Muscle of arm (tissue), 12 donors: ENCODE results near the gene METTL24. TPM values are rescaled to one million over a fixed set of nuclear protein-coding genes. Genes with fewer than 3 reads are reported as not detected.

Source experiments
- DNase-seq: peaks from one replicate; pipeline ENCODE4 v3.0.0-alpha.2; 2013
- polyA plus RNA-seq, 12 donors: library from polyadenylated mRNA; unstranded; fragments of 120-200 nt; gene quantifications; one replicate each; pipeline ENCODE4 v1.2.1, GENCODE V29; 2013; ENCODE audit not compliant: insufficient read length in 12 of 12

Gene METTL24
- polyA plus RNA-seq, 12 donors = 0.50 to 0.99 (median 0.71) TPM; not detected in 2

GRCh38 chr6:110337486-110337885 lies 20.7 kb downstream of the METTL24 start:
- no peak for DNase-seq

DNA sequence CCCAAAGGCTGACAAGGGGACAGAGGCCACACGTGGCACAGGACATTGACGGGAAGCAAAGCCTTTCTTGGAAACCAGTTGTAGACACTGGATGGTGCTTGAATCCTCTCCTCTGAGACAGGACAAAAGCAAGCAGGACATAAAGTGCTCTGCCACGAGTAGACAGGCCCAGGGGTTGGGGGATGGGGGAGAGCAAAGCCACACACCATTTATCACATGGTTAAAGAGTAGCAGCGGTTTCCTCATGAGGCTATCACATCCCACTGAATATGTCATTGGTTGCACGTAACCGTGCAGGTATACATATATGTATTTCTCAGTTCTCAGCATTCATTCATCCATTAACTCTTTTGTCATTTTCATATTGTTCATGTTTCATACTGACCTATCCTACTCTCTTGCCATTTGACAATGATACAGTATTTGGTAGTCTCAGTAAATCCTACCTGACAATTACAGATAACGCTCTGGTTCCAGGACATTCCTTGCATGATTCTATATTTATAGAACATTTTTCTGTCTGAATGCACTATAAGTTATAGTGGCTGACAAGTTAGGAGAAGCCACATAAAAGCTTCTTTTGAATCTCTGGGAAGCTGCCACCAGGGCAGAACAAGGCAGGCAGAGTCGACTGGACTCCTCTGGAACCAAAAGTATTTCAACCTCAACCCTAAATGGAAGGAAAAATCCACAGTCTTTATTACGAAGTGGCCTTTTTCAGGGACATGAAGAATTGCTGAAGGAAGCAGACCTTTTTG lies 23.5 kb downstream of the METTL24 start:
- DNase-seq = no peak

DNA sequence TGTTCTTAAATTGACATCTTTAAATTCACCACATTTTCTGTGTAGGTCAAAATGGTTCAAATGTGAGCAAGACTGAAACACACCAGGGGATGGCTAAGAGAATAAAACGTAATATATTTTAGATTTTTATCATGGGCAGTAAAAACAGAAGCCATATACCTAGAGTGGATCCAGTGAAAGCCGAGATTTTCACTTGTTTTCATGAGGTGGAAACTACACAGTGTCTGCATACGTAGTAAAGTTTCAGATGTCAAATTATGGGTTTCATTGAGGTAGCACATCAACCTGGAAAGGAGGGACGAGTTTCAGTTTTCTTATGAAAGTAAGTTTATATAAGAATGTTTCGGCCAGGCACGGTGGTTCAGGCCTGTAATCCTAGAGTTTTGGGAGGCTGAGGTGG lies 25.9 kb downstream of the METTL24 start:
- no peak for DNase-seq

DNA sequence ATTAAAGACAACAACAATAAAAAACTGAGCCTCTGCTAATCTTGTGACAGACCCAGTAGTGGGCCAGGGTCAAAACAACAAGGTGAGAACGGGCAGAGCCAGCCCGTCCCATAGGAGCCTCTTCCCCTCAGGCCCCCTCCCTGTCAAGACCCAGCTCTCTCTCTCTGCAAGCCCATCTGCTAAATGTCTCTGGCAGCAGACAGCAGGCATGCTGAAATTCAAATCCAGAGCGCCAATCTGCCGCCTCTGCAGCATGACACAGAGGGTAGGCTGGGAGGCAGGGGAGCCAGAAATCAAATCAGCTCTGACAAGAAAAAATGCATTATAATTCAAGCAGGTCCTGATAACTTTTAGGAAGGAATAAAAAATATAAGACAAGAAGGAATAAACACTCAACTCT lies 26.3 kb downstream of the METTL24 start:
- DNase-seq = no peak

DNA sequence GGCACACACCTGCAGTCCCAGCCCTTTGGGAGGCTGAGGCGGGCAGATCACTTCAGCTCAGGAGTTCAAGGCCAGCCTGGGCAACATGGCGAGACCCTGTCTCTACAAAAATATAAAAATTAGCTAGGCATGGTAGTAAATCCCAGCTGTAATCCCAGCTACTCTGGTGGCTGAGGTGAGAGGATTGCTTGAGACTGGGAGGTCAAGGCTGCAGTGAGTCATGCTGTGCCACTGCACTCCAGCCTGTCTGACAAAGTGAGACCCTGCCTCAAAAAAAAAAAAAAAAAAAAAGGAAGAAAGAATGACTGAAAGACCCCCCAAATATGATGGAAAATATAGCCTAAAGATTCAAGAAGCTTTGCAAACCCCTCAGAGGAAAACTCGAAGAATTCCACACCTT lies 26.8 kb downstream of the METTL24 start:
- DNase-seq = no peak

DNA sequence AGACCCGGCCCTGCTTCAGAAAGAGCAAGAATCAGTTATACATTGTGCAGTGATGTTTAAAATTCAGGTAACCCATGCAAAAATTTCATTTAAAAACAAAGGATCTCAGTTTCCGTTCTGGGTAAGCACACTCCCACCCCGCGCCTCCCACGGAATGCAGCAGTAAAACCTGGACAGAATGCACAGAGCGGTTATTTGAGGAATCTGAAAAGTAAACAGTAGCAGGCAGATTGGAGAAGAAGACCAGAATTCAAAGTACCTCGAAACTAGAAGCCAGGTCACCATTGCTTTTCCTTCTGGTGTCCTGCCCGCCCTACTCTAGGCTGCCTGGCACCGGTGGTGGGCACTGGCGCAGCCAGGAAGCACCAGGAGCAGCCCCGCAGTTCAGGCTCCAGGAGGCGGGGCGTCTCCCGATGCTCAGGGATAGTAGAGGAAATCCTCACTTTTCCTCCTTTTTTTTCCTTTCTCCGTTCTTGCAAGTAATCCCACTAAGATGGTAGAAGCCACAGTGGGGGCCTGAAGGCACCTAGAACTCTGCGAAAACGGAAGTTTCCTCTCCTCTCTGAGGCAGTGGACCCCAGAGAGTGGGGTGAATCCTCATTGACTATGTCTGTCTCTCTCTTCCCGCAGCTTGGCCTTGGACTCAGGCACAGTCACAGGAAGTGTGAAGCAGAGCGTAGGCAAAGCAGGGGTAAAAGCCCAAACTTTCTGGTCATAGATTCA lies 28.3 kb downstream of the METTL24 start:
- no peak for DNase-seq

DNA sequence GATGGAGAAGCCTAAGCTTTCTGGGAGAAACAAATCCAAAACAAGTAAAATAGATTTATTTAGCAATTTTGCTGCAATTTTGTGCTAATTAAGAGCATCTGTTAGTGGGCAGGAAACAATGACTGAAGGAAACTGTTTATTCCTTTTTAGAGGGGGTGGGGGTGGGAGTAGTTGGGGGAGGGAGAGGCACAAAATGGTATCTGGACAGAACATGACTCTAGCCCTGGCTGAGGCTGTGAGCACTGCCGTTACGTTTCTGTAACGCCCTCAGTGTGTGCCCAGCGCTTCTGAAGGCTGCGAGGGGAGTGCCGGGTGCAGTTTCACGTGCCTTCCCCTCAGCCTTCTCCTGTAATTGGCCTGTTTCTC lies 28.8 kb downstream of the METTL24 start:
- DNase-seq = no peak

- no peak for DNase-seq
These were observed 29.9 kb downstream of the METTL24 start for GRCh38 chr6:110328259-110328658.

- DNase-seq = no peak
These were observed 30.8 kb downstream of the METTL24 start for GRCh38 chr6:110327391-110327790.

GRCh38 chr6:110326609-110327008 lies 31.5 kb downstream of the METTL24 start:
- no peak for DNase-seq

DNA sequence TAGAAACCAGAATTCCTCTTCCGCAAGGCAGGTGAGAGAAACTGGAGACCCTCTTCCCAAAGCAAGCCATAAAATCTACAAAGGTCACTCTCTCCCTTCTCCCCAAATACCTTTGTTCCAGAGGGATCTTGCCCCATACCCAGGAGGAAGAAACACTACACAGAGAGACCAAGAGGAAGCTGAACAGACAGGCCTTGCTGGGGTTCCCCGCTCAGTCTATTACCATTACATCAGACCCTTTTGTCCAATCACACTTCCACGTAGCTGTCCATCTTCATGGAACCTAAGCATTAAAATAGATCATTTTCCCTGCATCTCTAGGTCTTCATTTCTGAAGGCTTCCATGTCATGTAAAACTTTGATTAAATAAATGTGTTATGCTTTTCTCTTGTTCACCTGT lies 32.1 kb downstream of the METTL24 start:
- DNase-seq = no peak

GRCh38 chr6:110325197-110325596 lies 33.0 kb downstream of the METTL24 start:
- DNase-seq = no peak

DNA sequence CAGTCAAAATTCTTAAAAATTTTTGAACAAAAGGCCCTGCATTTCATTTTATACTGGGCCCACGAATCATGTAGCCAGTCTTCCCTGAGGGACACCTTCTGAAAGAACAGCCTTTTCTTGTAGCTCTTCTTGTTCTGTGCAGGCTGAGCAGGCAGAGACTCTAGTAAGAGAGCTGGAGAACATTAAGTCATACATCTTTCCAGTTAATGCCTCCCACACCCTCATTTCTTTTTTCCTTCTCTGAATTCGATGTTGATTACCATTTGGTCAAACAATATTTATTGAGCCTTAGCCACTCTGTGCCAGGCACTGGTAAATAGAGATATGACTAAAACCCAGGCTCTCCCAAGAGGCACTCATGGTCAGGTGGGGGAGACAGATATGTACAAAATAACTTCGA lies 33.6 kb downstream of the METTL24 start:
- DNase-seq = no peak

DNA sequence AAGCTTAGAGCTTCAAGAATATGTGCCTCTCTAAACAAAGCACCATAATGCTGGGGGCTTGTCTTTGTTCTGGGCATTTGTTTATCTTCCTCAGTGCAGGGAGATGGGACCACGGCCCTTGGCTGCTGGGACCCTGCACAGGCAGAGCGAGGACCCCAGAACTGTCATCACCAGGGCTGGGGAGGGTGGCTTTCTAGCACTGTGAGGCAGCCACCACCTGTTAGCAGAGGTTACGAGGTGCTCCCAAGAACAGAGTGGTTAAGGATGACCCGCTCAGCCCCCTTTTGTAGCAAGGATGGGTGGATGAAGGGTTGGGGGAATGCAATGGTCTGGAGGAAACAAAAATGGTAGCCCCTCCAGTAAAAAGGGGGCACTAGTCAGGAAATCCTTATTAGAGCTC lies 34.9 kb downstream of the METTL24 start:
- DNase-seq = no peak

- DNase-seq = no peak
These were observed 35.3 kb downstream of the METTL24 start for GRCh38 chr6:110322874-110323242.

- no peak for DNase-seq
These were observed 35.8 kb downstream of the METTL24 start for GRCh38 chr6:110322151-110322873.

DNA sequence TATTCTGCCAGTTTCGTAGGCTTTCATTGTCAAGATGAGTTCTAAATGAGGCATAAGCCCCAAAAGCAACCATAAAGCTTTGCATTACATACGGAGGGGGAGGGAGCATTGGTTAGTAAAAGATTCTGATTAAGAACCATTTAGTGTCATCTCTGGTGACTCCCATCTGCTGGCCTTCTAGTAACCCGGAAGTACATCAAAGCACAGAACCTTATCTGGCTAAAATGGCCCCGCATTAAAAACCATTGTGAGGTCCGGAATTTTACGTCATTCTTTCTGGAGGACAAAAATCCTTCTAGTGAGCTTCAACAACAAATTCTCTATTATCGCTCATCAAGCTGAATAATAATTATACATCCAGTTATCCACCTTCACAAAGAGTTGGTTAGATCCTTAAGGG lies 37.8 kb downstream of the METTL24 start:
- DNase-seq = no peak

- no peak for DNase-seq
These were observed 38.3 kb downstream of the METTL24 start for GRCh38 chr6:110319843-110320242.

DNA sequence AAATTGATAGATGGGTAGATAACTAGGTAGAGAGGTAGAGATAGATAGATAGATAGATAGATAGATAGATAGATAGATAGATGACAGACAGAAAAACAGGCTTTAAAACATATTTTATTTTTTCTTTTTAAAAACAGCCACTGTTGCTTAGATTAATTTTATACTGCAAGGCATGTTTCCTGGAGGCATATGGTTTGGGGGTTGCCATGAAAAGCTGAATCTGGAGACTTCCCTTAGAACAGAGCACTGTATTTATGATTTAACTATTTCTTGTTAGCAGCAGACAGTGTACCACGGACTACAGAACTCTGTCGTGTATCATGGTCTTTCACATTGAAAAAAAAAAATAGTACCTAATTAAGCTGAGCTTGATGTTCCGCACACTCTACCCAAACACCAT lies 38.8 kb downstream of the METTL24 start:
- no peak for DNase-seq

GRCh38 chr6:110318971-110319370 lies 39.2 kb downstream of the METTL24 start:
- DNase-seq = no peak

GRCh38 chr6:110317646-110318045 lies 40.5 kb downstream of the METTL24 start:
- no peak for DNase-seq

DNA sequence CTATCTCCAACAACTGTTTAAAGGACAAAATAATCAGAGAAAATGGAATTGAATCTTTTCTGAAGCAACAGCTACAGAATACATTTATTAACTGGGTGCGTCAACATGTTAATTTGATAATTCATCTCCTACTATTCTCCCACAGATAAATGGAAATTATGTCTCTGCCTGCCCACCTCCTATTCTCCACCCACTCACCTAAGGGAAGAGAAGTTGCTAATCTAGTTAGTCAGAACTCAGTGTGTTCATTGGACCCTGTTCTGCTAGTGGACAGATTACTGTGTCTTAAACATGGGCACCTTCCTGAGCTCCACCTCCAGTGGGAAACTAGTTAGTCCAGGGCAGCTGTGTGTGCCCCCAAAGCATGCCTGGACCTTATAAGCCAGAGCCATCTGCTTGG lies 41.0 kb downstream of the METTL24 start:
- no peak for DNase-seq

DNA sequence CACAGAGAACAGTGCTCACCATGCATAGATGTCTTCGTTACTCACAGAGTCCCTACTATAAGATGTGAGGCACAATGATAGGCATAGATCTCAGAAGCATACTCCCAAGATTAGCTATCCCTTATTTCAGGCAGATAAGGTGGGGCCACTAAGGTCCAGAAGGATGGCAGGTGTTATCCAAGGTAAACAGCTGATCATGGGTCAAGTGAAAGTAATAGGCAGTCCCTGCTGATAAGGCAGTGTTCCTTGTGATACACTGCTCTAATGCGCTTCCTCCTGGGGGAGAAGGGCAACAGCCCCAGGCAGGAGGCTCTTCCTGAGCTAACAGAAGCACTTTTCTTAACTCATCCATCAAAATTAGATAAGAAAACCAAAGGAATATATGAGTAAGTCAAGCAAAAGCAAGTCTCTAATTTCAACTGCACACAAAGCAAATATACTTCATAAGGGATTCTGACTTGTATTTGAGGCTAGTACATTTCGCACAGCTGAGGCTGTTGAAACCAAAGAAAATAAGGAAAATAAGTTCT lies 42.2 kb downstream of the METTL24 start:
- no peak for DNase-seq
